ENCODE data around the gene FBXL17. TPM values are rescaled to one million over a fixed set of nuclear protein-coding genes. Genes with fewer than 3 reads are reported as not detected.

The FBXL17 gene
- total RNA-seq, 1 donor from 2014 or later, result 12.7 TPM

- no peak overlapping the region for H3K27ac ChIP-seq (ENCODE audit: low read depth, low read length)
- H4K20me1 ChIP-seq (ENCODE audit: insufficient read depth, low read length), result no peaks in the 10 kb centered on the region
- DNase-seq (ENCODE audit: low read depth) (no peak), FAIRE-seq (no peak)
- no peaks in the 10 kb centered on the region for H3K9me3 ChIP-seq (ENCODE audit: insufficient read depth, low read depth, low read length)
- Mint-ChIP-seq H3K36me3 (ENCODE audit: low read depth, unreplicated experiment) (no peaks in the 10 kb centered on the region), H3K4me1 (ENCODE audit: low read depth, unreplicated experiment) (peaks cover 8% of the 10 kb centered on the region), H3K27ac (ENCODE audit: unreplicated experiment) (no peak overlapping the region), H3K9me3 (ENCODE audit: unreplicated experiment) (no peaks in the 10 kb centered on the region), H3K4me3 (ENCODE audit: unreplicated experiment) (no peak overlapping the region), H3K27me3 (ENCODE audit: low read depth, unreplicated experiment) (no peaks in the 10 kb centered on the region)
- no peak overlapping the region for H3K4me2 ChIP-seq (ENCODE audit: low read length)
- H2AFZ ChIP-seq (ENCODE audit: low read depth, low read length), result no peak overlapping the region
- no peaks in the 10 kb centered on the region for H3K27me3 ChIP-seq (ENCODE audit: insufficient read depth, low read length)
- H3K4me1 ChIP-seq (ENCODE audit: insufficient read depth, low read length), result no peaks in the 10 kb centered on the region
- H3K9ac ChIP-seq (ENCODE audit: low read length), result no peak overlapping the region
- H3K36me3 ChIP-seq (ENCODE audit: insufficient read depth, low read length), result no peaks in the 10 kb centered on the region
- TF ChIP-seq EZH2 (IDR thresholded peaks at IDR 0.05; ENCODE audit: insufficient read depth, low read length), result no peak
- TF ChIP-seq CTCF (IDR thresholded peaks at IDR 0.05; ENCODE audit: insufficient read depth, low read depth, low read length), result no peak
- H3K4me3 ChIP-seq (ENCODE audit: insufficient read depth, low read depth, low read length), result no peak overlapping the region
- H3K79me2 ChIP-seq (ENCODE audit: insufficient read depth, low read length), result no peaks in the 10 kb centered on the region
These were observed 355.9 kb downstream of the FBXL17 start for GRCh38 chr5:108025957-108026356.

GRCh38 chr5:108024986-108025385 is 356.9 kb downstream of the FBXL17 start:
- H2AFZ ChIP-seq (ENCODE audit: low read depth, low read length), result no peak overlapping the region
- H3K4me1 ChIP-seq (ENCODE audit: insufficient read depth, low read length), result no peaks in the 10 kb centered on the region
- Mint-ChIP-seq H3K36me3 (ENCODE audit: low read depth, unreplicated experiment) (no peaks in the 10 kb centered on the region), H3K27me3 (ENCODE audit: low read depth, unreplicated experiment) (no peaks in the 10 kb centered on the region), H3K4me1 (ENCODE audit: low read depth, unreplicated experiment) (peaks cover 8% of the 10 kb centered on the region), H3K27ac (ENCODE audit: unreplicated experiment) (no peak overlapping the region), H3K9me3 (ENCODE audit: unreplicated experiment) (no peaks in the 10 kb centered on the region), H3K4me3 (ENCODE audit: unreplicated experiment) (no peak overlapping the region)
- DNase-seq (ENCODE audit: low read depth) (no peak), FAIRE-seq (no peak)
- no peak for TF ChIP-seq CTCF (IDR thresholded peaks at IDR 0.05; ENCODE audit: insufficient read depth, low read depth, low read length)
- no peak for TF ChIP-seq EZH2 (IDR thresholded peaks at IDR 0.05; ENCODE audit: insufficient read depth, low read length)
- H3K4me3 ChIP-seq (ENCODE audit: insufficient read depth, low read depth, low read length), result no peak overlapping the region
- no peaks in the 10 kb centered on the region for H3K27me3 ChIP-seq (ENCODE audit: insufficient read depth, low read length)
- H3K79me2 ChIP-seq (ENCODE audit: insufficient read depth, low read length), result no peaks in the 10 kb centered on the region
- H3K9ac ChIP-seq (ENCODE audit: low read length), result no peak overlapping the region
- no peaks in the 10 kb centered on the region for H3K9me3 ChIP-seq (ENCODE audit: insufficient read depth, low read depth, low read length)
- H4K20me1 ChIP-seq (ENCODE audit: insufficient read depth, low read length), result no peaks in the 10 kb centered on the region
- no peaks in the 10 kb centered on the region for H3K36me3 ChIP-seq (ENCODE audit: insufficient read depth, low read length)
- H3K4me2 ChIP-seq (ENCODE audit: low read length), result no peak overlapping the region
- no peak overlapping the region for H3K27ac ChIP-seq (ENCODE audit: low read depth, low read length)

GRCh38 chr5:108016101-108016500 is 365.8 kb downstream of the FBXL17 start:
- no peak overlapping the region for H3K27ac ChIP-seq (ENCODE audit: low read depth, low read length)
- H3K36me3 ChIP-seq (ENCODE audit: insufficient read depth, low read length), result no peaks in the 10 kb centered on the region

More at GRCh38 chr5:108016101-108016500, 365.8 kb downstream of the FBXL17 start:
- H4K20me1 ChIP-seq (ENCODE audit: insufficient read depth, low read length), result no peaks in the 10 kb centered on the region
- Mint-ChIP-seq H3K9me3 (ENCODE audit: unreplicated experiment) (no peaks in the 10 kb centered on the region), H3K27ac (ENCODE audit: unreplicated experiment) (no peak overlapping the region), H3K27me3 (ENCODE audit: low read depth, unreplicated experiment) (no peaks in the 10 kb centered on the region), H3K36me3 (ENCODE audit: low read depth, unreplicated experiment) (no peaks in the 10 kb centered on the region), H3K4me1 (ENCODE audit: low read depth, unreplicated experiment) (no peaks in the 10 kb centered on the region), H3K4me3 (ENCODE audit: unreplicated experiment) (no peak overlapping the region)
- FAIRE-seq (no peak), DNase-seq (ENCODE audit: low read depth) (no peak)
- H3K4me3 ChIP-seq (ENCODE audit: insufficient read depth, low read depth, low read length), result no peak overlapping the region
- H3K9me3 ChIP-seq (ENCODE audit: insufficient read depth, low read depth, low read length), result no peaks in the 10 kb centered on the region
- H3K4me2 ChIP-seq (ENCODE audit: low read length), result no peak overlapping the region
- no peaks in the 10 kb centered on the region for H3K79me2 ChIP-seq (ENCODE audit: insufficient read depth, low read length)
- no peak overlapping the region for H2AFZ ChIP-seq (ENCODE audit: low read depth, low read length)
- TF ChIP-seq CTCF (IDR thresholded peaks at IDR 0.05; ENCODE audit: insufficient read depth, low read depth, low read length) (no peak), EZH2 (IDR thresholded peaks at IDR 0.05; ENCODE audit: insufficient read depth, low read length) (no peak)
- H3K27me3 ChIP-seq (ENCODE audit: insufficient read depth, low read length), result no peaks in the 10 kb centered on the region
- no peak overlapping the region for H3K9ac ChIP-seq (ENCODE audit: low read length)
- no peaks in the 10 kb centered on the region for H3K4me1 ChIP-seq (ENCODE audit: insufficient read depth, low read length)
